Endothelial cell (in vitro differentiated cells): Measurements from ENCODE around the gene KDM4B. TPM values are rescaled to one million over a fixed set of nuclear protein-coding genes. Genes with fewer than 3 reads are reported as not detected.

Source experiments
- DNase-seq: peaks from one replicate; pipeline ENCODE4 v3.0.0; 2021; ENCODE audit warnings: low spot score
- H3K27ac Mint-ChIP-seq: one replicate; pipeline ENCODE4 v1.8.0; 2021; ENCODE audit warnings: mixed read lengths, inconsistent platforms; ENCODE audit not compliant: unreplicated experiment
- H3K27me3 Mint-ChIP-seq: one replicate; pipeline ENCODE4 v1.8.0; 2021; ENCODE audit warnings: mild to moderate bottlenecking, moderate library complexity, mixed read lengths, inconsistent platforms; ENCODE audit not compliant: unreplicated experiment
- H3K36me3 Mint-ChIP-seq: one replicate; pipeline ENCODE4 v1.8.0; 2021; ENCODE audit warnings: mild to moderate bottlenecking, low read depth, mixed read lengths, inconsistent platforms; ENCODE audit not compliant: unreplicated experiment
- H3K4me1 Mint-ChIP-seq: one replicate; pipeline ENCODE4 v1.8.0; 2021; ENCODE audit warnings: mild to moderate bottlenecking, mixed read lengths, inconsistent platforms; ENCODE audit not compliant: unreplicated experiment
- H3K4me3 Mint-ChIP-seq: one replicate; pipeline ENCODE4 v1.8.0; 2021; ENCODE audit warnings: mild to moderate bottlenecking, mixed read lengths, inconsistent platforms; ENCODE audit not compliant: unreplicated experiment
- H3K9me3 Mint-ChIP-seq: one replicate; pipeline ENCODE4 v1.8.0; 2021; ENCODE audit warnings: mixed read lengths, inconsistent platforms; ENCODE audit not compliant: unreplicated experiment
- CTCF ChIP-seq: fragments of 200-600 bp; sonication (generic); IDR thresholded peaks from one replicate; pipeline ENCODE4 v1.5.0; 2021; ENCODE audit warnings: antibody characterized with exemption; ENCODE audit not compliant: unreplicated experiment
- total RNA-seq: library from RNA; stranded (reverse); fragmentation: NEBNext Ultra II Directional; extraction: Animal tissue kit (Norgen Biotek cat#: 25700); gene quantifications from one replicate; pipeline ENCODE4 v1.2.1, GENCODE V29; 2021; ENCODE audit not compliant: unreplicated experiment

Gene KDM4B
- total RNA-seq, 1 donor from 2014 or later = 42.4 TPM

DNA sequence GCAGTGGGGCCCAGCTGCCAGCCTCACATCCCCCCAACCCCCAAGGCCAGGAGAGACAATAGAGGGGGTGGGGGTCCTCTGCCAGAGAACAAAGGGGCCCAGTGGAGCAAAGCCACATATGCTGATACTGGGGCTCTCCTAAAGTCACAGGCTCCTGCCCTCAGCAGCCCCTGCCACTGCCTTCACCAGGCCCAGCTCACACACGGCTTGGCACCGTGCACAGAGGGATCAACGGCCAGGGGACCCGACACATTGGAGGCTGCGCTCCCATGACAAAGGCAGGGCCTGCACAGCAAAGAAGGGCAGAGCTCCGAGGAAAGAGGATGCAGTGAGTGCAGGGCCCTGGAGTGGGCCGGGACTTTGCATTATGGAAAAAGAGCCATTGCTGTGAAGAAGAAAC is 146.4 kb downstream of the KDM4B start:
- Mint-ChIP-seq H3K27ac (no peak overlapping the region), H3K4me1 (peaks cover 8% of the 10 kb centered on the region)

GRCh38 chr19:5115771-5116202 is 146.9 kb downstream of the KDM4B start:
- H3K27me3 Mint-ChIP-seq = peaks cover 4% of the 10 kb centered on the region
- peaks cover 5% of the 10 kb centered on the region for H3K9me3 Mint-ChIP-seq
- peak overlapping the region; percentile 5 for H3K4me3 Mint-ChIP-seq
- DNase-seq = no peak
- peaks cover 32% of the 10 kb centered on the region for H3K36me3 Mint-ChIP-seq
- TF ChIP-seq CTCF = no peak
- H3K4me1 Mint-ChIP-seq = peaks cover 8% of the 10 kb centered on the region
- no peak overlapping the region for H3K27ac Mint-ChIP-seq

More for the DNA sequence above, 146.4 kb downstream of the KDM4B start:
- Mint-ChIP-seq H3K27me3 (peaks cover 4% of the 10 kb centered on the region), H3K9me3 (peaks cover 5% of the 10 kb centered on the region), H3K36me3 (peaks cover 32% of the 10 kb centered on the region), H3K4me3 (peak overlapping the region; percentile 5)
- no peak for TF ChIP-seq CTCF
- no peak for DNase-seq

- peak overlapping the region; percentile 26 for H3K27ac Mint-ChIP-seq
These were observed 147.4 kb downstream of the KDM4B start for GRCh38 chr19:5116292-5116691.

GRCh38 chr19:5117421-5117820 is 148.5 kb downstream of the KDM4B start:
- no peak for TF ChIP-seq CTCF
- H3K4me3 Mint-ChIP-seq = no peak overlapping the region

More at GRCh38 chr19:5116292-5116691, 147.4 kb downstream of the KDM4B start:
- Mint-ChIP-seq H3K4me1 (peaks cover 10% of the 10 kb centered on the region), H3K36me3 (peaks cover 34% of the 10 kb centered on the region), H3K27me3 (peaks cover 4% of the 10 kb centered on the region), H3K4me3 (peak overlapping the region; percentile 75), H3K9me3 (peaks cover 5% of the 10 kb centered on the region)
- DNase-seq = no peak
- TF ChIP-seq CTCF = no peak

GRCh38 chr19:5118026-5118425 is 149.1 kb downstream of the KDM4B start:
- Mint-ChIP-seq H3K4me3 (no peak overlapping the region), H3K27me3 (peaks cover 9% of the 10 kb centered on the region), H3K4me1 (peaks cover 17% of the 10 kb centered on the region), H3K9me3 (peaks cover 5% of the 10 kb centered on the region), H3K36me3 (peaks cover 29% of the 10 kb centered on the region), H3K27ac (no peak overlapping the region)
- no peak for DNase-seq
- no peak for TF ChIP-seq CTCF

More at GRCh38 chr19:5117421-5117820, 148.5 kb downstream of the KDM4B start:
- no peak for DNase-seq
- peaks cover 9% of the 10 kb centered on the region for H3K27me3 Mint-ChIP-seq
- no peak overlapping the region for H3K27ac Mint-ChIP-seq
- H3K36me3 Mint-ChIP-seq = peaks cover 31% of the 10 kb centered on the region
- H3K4me1 Mint-ChIP-seq = peaks cover 19% of the 10 kb centered on the region
- peaks cover 5% of the 10 kb centered on the region for H3K9me3 Mint-ChIP-seq
